Colonic mucosa (tissue), 4 donors: ENCODE measurements around the gene WBP11. TPM values are rescaled to one million over a fixed set of nuclear protein-coding genes. Genes with fewer than 3 reads are reported as not detected.

Experiments used
- DNase-seq: peaks from one replicate; pipeline ENCODE4 v3.0.0-alpha.2; 2020
- H3K27ac ChIP-seq: fragments of 200-600 bp; one replicate; pipeline ENCODE4 v1.8.0; 2021
- H3K27me3 ChIP-seq: fragments of 200-600 bp; one replicate; pipeline ENCODE4 v1.8.0; 2021
- H3K36me3 ChIP-seq: fragments of 200-600 bp; one replicate; pipeline ENCODE4 v1.8.0; 2021
- H3K4me1 ChIP-seq: fragments of 200-600 bp; one replicate; pipeline ENCODE4 v1.8.0; 2021; ENCODE audit warnings: mild to moderate bottlenecking
- H3K4me3 ChIP-seq: fragments of 200-600 bp; one replicate; pipeline ENCODE4 v1.8.0; 2021
- H3K9ac ChIP-seq, 2 donors: one replicate each; pipeline ENCODE4 v1.7.0; 2013; ENCODE audit warnings: control low read depth in 2 of 2, low read depth in 2 of 2, low read length in 2 of 2
- H3K9me3 ChIP-seq: fragments of 200-600 bp; one replicate; pipeline ENCODE4 v1.8.0; 2021
- CTCF ChIP-seq: fragments of 200-600 bp; IDR thresholded peaks from one replicate; pipeline ENCODE4 v1.8.0; 2022; ENCODE audit warnings: antibody characterized with exemption, mild to moderate bottlenecking
- intact Hi-C: fragments of 100-400 bp; cut with DNase I; formaldehyde crosslinking; loops from one replicate; pipeline ENCODE4 v1.14.1; 2022
- total RNA-seq, 2 donors: library from RNA; stranded (reverse); fragmentation: NEBNext Ultra II Directional in 1 of 2; extraction: Animal tissue kit (Norgen Biotek cat#: 25700) in 1 of 2; gene quantifications; one replicate each; pipeline ENCODE4 v1.2.1, GENCODE V29; 2021
- donor health status: healthy.
- donor health status: DM: no; HTN: no; CAD: no.
- donor health status: DM: no; HTN: no; CAD: no.

WBP11 gene
- total RNA-seq, 2 donors from 2014 or later, result 55.3 to 60.0 TPM

GRCh38 chr12:14777271-14777670 is 26.0 kb downstream of the WBP11 start:
- DNase-seq, result peak; percentile 68
- no peaks in the 10 kb centered on the region for H3K36me3 ChIP-seq
- no peak overlapping the region for H3K4me3 ChIP-seq
- H3K9me3 ChIP-seq, result no peaks in the 10 kb centered on the region
- no peaks in the 10 kb centered on the region for H3K27me3 ChIP-seq
- peaks cover 9% of the 10 kb centered on the region for H3K4me1 ChIP-seq
- peak overlapping the region; percentile 98 for H3K27ac ChIP-seq
- no peak for TF ChIP-seq CTCF
- H3K9ac ChIP-seq, result no peak overlapping the region
- intact Hi-C loops, result no loop called here

DNA sequence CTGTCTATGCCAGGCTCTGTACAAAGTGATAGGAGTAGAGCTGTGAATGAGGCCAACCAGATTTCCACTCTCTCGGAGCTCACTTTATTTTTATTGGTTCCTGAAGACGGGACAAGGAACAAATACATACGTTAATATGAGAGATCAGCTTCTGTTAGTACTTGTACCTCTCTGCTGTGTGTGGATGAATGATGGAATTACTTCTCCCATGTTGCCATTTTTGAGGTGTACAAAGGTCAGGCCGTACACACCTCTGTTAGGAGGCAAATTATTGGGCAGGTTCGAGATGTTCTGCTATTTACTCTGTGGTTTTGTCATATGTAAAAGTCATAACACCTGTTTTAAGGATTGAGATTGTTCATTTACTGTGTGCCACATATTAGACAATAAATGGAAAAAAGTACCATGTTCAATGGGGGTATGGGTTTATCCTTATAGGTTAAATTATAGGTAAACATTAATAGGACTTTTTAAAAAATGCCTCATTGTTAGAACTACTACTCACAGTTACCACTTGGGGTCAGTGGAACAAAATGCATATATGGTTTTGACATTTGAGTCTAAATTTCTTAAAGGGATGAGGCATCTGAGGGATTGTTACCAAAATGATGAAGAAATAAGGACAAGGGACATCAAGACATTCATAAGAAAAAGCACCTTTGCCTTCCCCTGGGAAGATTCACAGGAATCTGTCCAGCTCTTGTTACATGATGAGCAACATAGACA is 26.9 kb downstream of the WBP11 start:
- peak; percentile 10 for TF ChIP-seq CTCF
- DNase-seq, result no peak
- no peaks in the 10 kb centered on the region for H3K9me3 ChIP-seq

GRCh38 chr12:14775636-14775980 is 27.7 kb downstream of the WBP11 start:
- Histone ChIP-seq H3K4me1 (peaks cover 9% of the 10 kb centered on the region), H3K9me3 (no peaks in the 10 kb centered on the region), H3K27me3 (no peaks in the 10 kb centered on the region), H3K4me3 (peak overlapping the region; percentile 80), H3K9ac (peak overlapping the region in 1 of 2 donors; percentile 99), H3K27ac (peak overlapping the region; percentile 98), H3K36me3 (no peaks in the 10 kb centered on the region)
- DNase-seq, result no peak
- no peak for TF ChIP-seq CTCF
- intact Hi-C loops, result no loop called here

More for the DNA sequence above, 26.9 kb downstream of the WBP11 start:
- Histone ChIP-seq H3K4me1 (peaks cover 9% of the 10 kb centered on the region), H3K36me3 (no peaks in the 10 kb centered on the region), H3K4me3 (peak overlapping the region; percentile 80), H3K9ac (peak overlapping the region in 1 of 2 donors; percentile 99), H3K27ac (peak overlapping the region; percentile 98), H3K27me3 (no peaks in the 10 kb centered on the region)
- intact Hi-C loops, result no loop called here

DNA sequence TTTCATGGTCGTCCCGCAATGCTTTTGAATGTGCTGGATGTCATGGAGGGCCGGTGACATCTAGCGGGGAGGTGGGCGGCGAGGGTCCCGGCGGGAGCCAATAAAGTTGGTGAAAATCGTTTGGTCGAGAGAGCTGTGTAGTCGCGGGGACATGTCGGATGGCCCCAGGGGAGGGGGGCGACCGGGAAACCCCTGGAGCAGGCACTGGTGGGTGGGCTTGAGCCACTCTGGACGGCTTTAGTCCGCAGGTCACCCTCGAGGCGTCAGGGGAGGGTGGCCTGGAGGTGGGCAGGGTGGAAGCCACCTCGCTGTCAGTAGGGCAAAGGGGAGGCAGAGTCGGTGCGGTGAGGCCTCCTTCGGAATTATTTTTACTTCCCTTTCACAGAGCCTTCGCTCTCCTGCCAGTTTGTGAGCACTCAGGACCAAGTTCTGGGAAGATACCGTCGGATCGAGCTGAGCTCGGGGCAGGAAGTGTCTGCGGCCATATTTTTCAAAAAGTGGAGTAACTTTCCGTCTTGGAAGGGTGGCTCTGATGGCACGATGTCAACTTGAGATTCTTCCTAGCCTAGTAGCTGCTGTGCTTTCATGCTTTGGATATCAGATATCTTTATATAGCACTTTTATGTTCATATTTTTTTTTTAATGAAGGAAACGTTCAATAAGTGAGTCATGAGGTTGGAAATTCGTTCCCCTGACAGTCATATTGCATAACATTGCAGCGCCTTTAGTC is 28.2 kb downstream of the WBP11 start:
- Histone ChIP-seq H3K4me3 (peak overlapping the region; percentile 80), H3K36me3 (no peaks in the 10 kb centered on the region), H3K27ac (peak overlapping the region; percentile 98), H3K9me3 (no peaks in the 10 kb centered on the region), H3K4me1 (peaks cover 9% of the 10 kb centered on the region), H3K27me3 (no peaks in the 10 kb centered on the region), H3K9ac (peak overlapping the region; percentile 98 to 99)
- TF ChIP-seq CTCF, result no peak
- intact Hi-C loops, result no loop called here
- peak; percentile 61 for DNase-seq

DNA sequence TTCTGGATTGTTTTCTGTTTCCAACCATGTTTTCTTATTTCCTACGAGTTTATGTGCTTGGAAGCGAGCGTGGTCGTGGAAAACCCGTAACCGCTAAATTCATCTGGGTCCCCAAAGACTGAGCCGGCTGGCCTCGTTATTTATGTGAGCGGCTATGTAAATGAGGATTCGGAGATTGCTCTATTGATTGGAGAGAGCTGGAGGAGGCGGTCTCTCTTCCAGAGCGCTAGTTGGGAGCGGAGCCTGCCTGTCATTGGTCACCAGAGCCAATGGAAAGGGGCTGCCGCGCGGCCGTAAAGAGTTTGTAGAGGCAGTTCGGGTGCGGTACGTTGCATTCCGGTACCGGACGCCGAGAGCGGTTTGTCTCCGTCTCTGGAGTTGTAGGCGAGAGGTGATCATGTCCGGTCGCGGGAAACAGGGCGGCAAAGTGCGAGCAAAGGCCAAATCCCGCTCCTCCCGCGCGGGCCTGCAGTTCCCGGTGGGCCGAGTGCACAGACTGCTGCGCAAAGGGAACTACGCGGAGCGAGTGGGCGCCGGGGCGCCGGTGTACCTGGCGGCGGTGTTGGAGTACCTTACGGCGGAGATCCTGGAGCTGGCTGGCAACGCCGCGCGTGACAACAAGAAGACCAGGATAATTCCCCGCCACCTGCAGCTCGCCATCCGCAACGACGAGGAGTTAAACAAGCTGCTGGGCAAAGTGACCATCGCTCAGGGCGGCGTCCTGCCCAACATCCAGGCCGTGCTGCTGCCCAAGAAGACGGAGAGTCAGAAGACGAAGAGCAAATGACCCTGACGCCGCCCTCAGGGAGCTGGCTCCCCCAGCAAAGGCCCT is 29.0 kb downstream of the WBP11 start:
- Histone ChIP-seq H3K9me3 (no peaks in the 10 kb centered on the region), H3K36me3 (no peaks in the 10 kb centered on the region), H3K27ac (peak overlapping the region; percentile 98), H3K4me1 (peaks cover 9% of the 10 kb centered on the region), H3K4me3 (peak overlapping the region; percentile 80), H3K27me3 (no peaks in the 10 kb centered on the region), H3K9ac (peak overlapping the region; percentile 98 to 99)
- DNase-seq, result peak; percentile 98
- no peak for TF ChIP-seq CTCF
- intact Hi-C loops, result no loop called here
